Measurements from ENCODE around the gene SLC6A19.

SLC6A19 gene

DNA sequence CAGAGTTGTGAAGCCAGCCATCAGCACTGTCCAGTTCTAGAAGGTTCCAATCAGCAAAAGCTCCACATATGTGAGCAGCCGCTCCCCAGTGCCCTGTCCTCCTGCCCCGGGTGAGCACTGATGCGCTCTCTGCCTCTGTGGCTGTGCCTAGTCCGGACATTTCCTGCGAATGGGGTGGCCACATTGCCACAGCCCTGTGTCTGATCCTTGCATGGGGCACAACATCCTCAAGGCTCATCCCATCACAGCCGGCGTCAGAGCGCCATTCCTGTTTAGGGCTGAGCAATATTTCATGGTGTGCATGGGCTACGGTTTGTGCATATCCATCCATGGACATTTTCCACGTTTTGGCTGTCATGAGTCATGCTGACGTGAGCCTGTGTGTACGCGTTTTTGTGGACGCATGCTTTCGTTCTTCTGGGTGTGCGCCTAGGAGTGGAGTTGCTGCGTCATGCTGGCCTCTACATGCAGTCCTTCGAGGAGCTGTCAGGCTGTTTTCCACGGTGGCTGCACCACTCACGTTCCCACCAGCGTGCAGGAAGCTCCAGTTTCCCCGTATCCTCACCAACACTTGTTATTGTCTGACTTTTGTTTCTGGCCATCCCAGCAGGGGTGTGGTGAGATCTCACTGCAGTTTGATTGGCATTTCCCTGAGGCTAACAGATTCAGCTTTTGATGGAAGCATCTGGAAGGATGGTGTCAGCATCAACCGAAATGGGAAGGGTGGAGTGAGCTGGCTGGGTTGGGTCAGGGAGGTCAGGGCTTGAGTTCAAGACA lies 14.1 kb downstream of the SLC6A19 start:
- no peak for DNase-seq (ENCODE audit: low spot score)
- TF ChIP-seq, protein P1, sequence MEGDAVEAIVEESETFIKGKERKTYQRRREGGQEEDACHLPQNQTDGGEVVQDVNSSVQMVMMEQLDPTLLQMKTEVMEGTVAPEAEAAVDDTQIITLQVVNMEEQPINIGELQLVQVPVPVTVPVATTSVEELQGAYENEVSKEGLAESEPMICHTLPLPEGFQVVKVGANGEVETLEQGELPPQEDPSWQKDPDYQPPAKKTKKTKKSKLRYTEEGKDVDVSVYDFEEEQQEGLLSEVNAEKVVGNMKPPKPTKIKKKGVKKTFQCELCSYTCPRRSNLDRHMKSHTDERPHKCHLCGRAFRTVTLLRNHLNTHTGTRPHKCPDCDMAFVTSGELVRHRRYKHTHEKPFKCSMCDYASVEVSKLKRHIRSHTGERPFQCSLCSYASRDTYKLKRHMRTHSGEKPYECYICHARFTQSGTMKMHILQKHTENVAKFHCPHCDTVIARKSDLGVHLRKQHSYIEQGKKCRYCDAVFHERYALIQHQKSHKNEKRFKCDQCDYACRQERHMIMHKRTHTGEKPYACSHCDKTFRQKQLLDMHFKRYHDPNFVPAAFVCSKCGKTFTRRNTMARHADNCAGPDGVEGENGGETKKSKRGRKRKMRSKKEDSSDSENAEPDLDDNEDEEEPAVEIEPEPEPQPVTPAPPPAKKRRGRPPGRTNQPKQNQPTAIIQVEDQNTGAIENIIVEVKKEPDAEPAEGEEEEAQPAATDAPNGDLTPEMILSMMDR (IDR thresholded peaks at IDR 0.05): no peak
- H3K4me3 ChIP-seq: no peak overlapping the region
- H3K27ac ChIP-seq: no peak overlapping the region

DNA sequence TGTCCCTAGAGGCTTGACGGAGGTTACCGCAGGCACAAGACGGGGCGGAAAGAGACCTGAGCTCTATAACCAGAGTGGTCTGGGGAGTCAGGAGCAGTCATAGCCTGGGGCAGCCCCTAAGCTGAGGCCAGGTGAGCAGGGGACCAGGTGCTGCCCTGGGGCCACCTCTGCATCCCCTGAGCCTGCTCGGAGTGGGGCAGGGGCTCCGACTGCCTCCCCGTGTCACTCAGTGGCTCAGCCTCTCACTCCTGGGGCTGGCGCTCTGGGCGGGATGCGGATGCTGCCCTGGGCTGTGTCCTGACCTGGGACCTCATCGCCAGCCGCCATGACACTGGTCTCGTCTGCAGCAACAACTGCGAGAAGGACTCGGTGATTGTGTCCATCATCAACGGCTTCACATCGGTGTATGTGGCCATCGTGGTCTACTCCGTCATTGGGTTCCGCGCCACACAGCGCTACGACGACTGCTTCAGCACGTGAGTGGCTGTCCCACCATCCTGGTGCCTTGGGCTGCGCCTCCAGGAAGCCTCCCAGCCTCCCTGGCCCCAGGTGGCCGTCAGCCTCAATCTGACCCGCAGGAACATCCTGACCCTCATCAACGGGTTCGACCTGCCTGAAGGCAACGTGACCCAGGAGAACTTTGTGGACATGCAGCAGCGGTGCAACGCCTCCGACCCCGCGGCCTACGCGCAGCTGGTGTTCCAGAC lies 15.0 kb downstream of the SLC6A19 start:
- no peak for DNase-seq (ENCODE audit: low spot score)
- no peak overlapping the region for H3K4me3 ChIP-seq
- H3K27ac ChIP-seq: no peak overlapping the region
- TF ChIP-seq, protein P1 (IDR thresholded peaks at IDR 0.05): no peak

DNA sequence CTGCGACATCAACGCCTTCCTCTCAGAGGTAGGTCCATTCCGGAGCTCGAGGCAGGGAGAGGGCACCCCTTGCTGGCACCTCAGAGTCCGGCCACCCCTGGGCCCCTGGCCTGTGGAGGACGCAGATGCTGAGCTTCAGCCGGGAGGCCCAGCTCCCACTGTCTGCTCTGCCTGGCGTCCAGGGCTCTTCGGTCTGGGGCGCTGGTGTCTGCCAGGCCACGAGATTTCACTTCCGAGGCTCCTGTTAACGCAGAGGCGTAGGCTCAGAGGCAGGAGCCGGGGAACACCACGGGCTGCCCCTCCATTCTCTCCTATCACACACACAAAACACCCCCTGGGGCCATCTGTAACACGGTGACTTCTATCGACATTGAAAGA lies 15.5 kb downstream of the SLC6A19 start:
- no peak for DNase-seq (ENCODE audit: low spot score)
- TF ChIP-seq, protein P1 (IDR thresholded peaks at IDR 0.05): no peak
- no peak overlapping the region for H3K4me3 ChIP-seq
- H3K27ac ChIP-seq: no peak overlapping the region

DNA sequence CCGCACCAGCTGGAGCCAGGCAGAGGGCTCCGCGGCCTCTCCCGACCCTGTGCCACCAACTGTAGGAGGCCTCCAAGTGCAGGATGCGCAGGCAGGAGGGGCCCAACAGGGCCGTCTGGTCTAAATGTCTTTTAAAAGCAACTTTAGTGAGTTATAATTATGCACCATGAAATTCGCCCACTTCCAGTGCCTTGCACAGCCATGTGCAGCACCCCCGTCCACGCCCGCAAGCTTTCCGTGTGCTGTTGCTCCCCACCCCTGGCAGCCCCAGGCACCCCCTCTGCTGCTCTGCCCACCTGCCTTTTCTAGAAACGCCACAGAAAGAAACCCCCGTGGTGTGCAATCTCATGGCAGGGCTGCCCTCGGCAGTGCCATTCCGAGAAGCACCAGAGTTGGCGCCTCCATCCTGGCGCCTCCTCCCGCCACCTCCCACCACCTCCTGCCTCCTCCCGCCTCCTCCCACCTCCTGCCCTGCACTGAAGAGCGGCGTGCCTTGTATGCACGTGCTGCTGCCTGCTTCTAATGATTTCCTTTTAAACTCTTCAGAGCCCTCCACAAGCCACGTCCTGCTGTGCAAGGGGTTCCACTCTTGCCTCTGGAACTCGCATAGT lies 16.3 kb downstream of the SLC6A19 start:
- TF ChIP-seq, protein P1 (IDR thresholded peaks at IDR 0.05): no peak
- no peak overlapping the region for H3K4me3 ChIP-seq
- H3K27ac ChIP-seq: no peak overlapping the region
- DNase-seq (ENCODE audit: low spot score): no peak

DNA sequence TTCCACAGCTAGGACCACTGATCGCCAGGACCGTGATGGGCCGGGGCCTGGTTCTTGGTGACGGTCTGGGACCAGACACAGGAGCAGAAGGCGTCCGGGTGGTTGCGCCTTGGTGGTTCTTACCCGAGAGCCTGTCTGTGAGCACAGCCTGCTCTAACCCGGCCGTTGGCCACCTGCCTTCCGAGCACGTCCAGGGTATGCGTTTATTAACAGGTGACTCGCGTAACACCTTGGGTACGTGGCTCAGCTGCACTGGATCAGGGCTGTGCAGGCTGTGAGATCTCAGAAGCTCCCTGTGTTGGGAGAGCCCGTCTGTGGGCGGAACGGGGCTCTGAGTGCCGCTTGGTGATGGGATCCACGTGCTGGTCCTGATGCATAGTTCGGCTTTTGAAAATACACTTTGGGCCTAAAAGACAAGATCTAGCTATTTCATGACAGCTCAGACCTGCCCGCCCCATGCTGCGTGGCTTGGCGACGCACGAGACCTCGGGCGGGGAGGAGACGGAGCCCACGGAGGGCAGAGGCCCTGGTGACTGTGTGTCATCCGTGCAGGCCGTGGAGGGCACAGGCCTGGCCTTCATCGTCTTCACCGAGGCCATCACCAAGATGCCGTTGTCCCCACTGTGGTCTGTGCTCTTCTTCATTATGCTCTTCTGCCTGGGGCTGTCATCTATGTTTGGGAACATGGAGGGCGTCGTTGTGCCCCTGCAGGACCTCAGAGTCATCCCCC lies 17.1 kb downstream of the SLC6A19 start:
- TF ChIP-seq, protein P1 (IDR thresholded peaks at IDR 0.05): no peak
- Histone ChIP-seq H3K4me3 (no peak overlapping the region), H3K27ac (no peak overlapping the region)
- no peak for DNase-seq (ENCODE audit: low spot score)

DNA sequence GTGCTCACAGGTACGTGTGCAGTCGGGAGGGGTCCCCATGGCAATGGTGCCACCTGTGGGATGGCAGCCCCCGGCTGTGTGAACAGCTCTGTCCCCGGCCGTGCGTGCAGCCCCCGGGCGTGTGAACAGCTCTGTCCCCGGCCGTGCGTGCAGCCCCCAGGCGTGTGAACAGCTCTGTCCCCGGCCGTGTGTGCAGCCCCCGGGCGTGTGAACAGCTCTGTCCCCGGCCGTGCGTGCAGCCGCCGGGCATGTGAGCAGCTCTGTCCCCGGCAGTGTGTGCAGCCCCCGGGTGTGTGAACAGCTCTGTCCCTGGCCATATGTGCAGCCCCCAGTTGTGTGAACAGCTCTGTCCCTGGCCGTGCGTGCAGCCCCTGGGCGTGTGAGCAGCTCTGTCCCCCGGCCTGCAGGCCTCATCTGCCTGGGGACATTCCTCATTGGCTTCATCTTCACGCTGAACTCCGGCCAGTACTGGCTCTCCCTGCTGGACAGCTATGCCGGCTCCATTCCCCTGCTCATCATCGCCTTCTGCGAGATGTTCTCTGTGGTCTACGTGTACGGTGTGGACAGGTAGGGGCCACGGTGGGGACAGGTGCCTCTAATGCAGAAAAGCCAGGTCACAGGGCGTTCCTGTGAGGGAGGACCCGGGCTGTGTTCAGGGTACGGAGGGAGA lies 17.8 kb downstream of the SLC6A19 start:
- no peak for DNase-seq (ENCODE audit: low spot score)
- TF ChIP-seq, protein P1 (IDR thresholded peaks at IDR 0.05): no peak
- no peak overlapping the region for H3K4me3 ChIP-seq
- no peak overlapping the region for H3K27ac ChIP-seq

Measured in coronary artery (tissue), 2 donors.